VCaP (cell line): Measurements from ENCODE around the gene OR4Q3.
"Not testable (repeated sequence)": the region's sequence is repeated elsewhere in the genome, so short reads cannot be mapped to it uniquely, and the experiment has no call there.

Experiments
- H3K27ac ChIP-seq: fragments of 450-650 bp; 2 replicates; pipeline ENCODE4 v1.5.1; 2017

OR4Q3 gene

GRCh38 chr14:19796520-19797108 is 53.2 kb downstream of the OR4Q3 start:
- not testable (repeated sequence) for H3K27ac ChIP-seq
